ENCODE measurements around the gene USP25.

DNA sequence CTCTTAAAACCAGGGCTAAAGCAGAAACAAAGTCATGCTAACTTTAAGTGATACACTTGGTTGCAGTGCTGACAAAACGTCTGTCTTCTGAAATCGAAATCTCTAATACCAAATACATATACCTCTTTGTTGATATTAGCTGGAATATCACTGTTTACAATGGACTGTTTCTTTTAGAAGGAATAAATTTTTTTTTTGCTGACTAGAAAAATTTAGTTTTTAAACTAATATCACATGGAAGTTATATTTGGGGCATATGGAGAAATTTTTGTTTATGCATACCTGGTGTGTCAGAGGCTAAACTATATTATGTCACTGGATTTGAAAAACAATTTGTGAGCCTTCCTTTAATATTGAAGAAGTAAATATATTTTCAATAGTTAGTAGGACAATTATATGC lies 39.1 kb downstream of the USP25 start:
- TF ChIP-seq, protein P1, sequence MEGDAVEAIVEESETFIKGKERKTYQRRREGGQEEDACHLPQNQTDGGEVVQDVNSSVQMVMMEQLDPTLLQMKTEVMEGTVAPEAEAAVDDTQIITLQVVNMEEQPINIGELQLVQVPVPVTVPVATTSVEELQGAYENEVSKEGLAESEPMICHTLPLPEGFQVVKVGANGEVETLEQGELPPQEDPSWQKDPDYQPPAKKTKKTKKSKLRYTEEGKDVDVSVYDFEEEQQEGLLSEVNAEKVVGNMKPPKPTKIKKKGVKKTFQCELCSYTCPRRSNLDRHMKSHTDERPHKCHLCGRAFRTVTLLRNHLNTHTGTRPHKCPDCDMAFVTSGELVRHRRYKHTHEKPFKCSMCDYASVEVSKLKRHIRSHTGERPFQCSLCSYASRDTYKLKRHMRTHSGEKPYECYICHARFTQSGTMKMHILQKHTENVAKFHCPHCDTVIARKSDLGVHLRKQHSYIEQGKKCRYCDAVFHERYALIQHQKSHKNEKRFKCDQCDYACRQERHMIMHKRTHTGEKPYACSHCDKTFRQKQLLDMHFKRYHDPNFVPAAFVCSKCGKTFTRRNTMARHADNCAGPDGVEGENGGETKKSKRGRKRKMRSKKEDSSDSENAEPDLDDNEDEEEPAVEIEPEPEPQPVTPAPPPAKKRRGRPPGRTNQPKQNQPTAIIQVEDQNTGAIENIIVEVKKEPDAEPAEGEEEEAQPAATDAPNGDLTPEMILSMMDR (IDR thresholded peaks at IDR 0.05 in 2 of 3, conservative IDR thresholded peaks at IDR 0.05 in 1 of 3; ENCODE audit: borderline replicate concordance in 1 of 3, insufficient read depth in 1 of 3, low read depth in 2 of 3, low read length in 2 of 3), result no peak
- TF ChIP-seq, protein P2, sequence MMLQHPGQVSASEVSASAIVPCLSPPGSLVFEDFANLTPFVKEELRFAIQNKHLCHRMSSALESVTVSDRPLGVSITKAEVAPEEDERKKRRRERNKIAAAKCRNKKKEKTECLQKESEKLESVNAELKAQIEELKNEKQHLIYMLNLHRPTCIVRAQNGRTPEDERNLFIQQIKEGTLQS (IDR thresholded peaks at IDR 0.05), result no peak
- no peak for TF ChIP-seq EZH2 (IDR thresholded peaks at IDR 0.05)
- TF ChIP-seq, protein P3, sequence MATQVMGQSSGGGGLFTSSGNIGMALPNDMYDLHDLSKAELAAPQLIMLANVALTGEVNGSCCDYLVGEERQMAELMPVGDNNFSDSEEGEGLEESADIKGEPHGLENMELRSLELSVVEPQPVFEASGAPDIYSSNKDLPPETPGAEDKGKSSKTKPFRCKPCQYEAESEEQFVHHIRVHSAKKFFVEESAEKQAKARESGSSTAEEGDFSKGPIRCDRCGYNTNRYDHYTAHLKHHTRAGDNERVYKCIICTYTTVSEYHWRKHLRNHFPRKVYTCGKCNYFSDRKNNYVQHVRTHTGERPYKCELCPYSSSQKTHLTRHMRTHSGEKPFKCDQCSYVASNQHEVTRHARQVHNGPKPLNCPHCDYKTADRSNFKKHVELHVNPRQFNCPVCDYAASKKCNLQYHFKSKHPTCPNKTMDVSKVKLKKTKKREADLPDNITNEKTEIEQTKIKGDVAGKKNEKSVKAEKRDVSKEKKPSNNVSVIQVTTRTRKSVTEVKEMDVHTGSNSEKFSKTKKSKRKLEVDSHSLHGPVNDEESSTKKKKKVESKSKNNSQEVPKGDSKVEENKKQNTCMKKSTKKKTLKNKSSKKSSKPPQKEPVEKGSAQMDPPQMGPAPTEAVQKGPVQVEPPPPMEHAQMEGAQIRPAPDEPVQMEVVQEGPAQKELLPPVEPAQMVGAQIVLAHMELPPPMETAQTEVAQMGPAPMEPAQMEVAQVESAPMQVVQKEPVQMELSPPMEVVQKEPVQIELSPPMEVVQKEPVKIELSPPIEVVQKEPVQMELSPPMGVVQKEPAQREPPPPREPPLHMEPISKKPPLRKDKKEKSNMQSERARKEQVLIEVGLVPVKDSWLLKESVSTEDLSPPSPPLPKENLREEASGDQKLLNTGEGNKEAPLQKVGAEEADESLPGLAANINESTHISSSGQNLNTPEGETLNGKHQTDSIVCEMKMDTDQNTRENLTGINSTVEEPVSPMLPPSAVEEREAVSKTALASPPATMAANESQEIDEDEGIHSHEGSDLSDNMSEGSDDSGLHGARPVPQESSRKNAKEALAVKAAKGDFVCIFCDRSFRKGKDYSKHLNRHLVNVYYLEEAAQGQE (IDR thresholded peaks at IDR 0.05; ENCODE audit: low read depth), result no peak
- TF ChIP-seq SRF (IDR thresholded peaks at IDR 0.05; ENCODE audit: low read depth), result no peak
- no peak for TF ChIP-seq RAD21 (IDR thresholded peaks at IDR 0.05; ENCODE audit: low read depth)
- no peak for TF ChIP-seq CEBPB (IDR thresholded peaks at IDR 0.05; ENCODE audit: low read depth)
- TF ChIP-seq SIN3A (IDR thresholded peaks at IDR 0.05; ENCODE audit: low read depth), result no peak
- no peak for TF ChIP-seq POLR2A (IDR thresholded peaks at IDR 0.05; ENCODE audit: borderline replicate concordance, extremely low read depth, insufficient read depth, insufficient read length)
- no peak for TF ChIP-seq EGR1 (IDR thresholded peaks at IDR 0.05; ENCODE audit: low read depth)
- TF ChIP-seq, protein P4, sequence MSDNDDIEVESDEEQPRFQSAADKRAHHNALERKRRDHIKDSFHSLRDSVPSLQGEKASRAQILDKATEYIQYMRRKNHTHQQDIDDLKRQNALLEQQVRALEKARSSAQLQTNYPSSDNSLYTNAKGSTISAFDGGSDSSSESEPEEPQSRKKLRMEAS (IDR thresholded peaks at IDR 0.05), result no peak
- no peak for TF ChIP-seq YY1 (IDR thresholded peaks at IDR 0.05; ENCODE audit: extremely low read depth, insufficient replicate concordance, low read depth, low read length)
- TF ChIP-seq POLR2AphosphoS5 (IDR thresholded peaks at IDR 0.05; ENCODE audit: low read depth, low read length), result no peak
